GM12891 (cell line): Measurements from ENCODE around the gene IL1RAPL1.

ENCODE experiments used
- POLR2A ChIP-seq: IDR thresholded peaks from 2 replicates; pipeline ENCODE4 v1.6.1; 2011; ENCODE audit warnings: low read depth, low read length, control low read depth
- POLR2AphosphoS5 ChIP-seq: IDR thresholded peaks from 2 replicates; pipeline ENCODE4 v1.6.1; 2011; ENCODE audit warnings: low read depth, low read length, control low read depth
- POU2F2 ChIP-seq: IDR thresholded peaks from 2 replicates; pipeline ENCODE4 v1.6.1; 2011; ENCODE audit warnings: low read depth, mild to moderate bottlenecking, control low read depth, low read length, moderate library complexity
- TAF1 ChIP-seq: IDR thresholded peaks from 2 replicates; pipeline ENCODE4 v1.6.1; 2011; ENCODE audit warnings: low read depth, low read length, control low read depth

- no peak for TF ChIP-seq POLR2A
- no peak for TF ChIP-seq POU2F2
- TF ChIP-seq POLR2AphosphoS5, result no peak
- no peak for TF ChIP-seq TAF1
Observed at GRCh38 chrX:29580560-29580959, 993.3 kb downstream of the IL1RAPL1 start.
